Measurements from ENCODE around the gene ZNF90. TPM values are rescaled to one million over a fixed set of nuclear protein-coding genes. Genes with fewer than 3 reads are reported as not detected.
"Not testable (repeated sequence)": the region's sequence is repeated elsewhere in the genome, so short reads cannot be mapped to it uniquely, and the experiment has no call there.

ZNF90 gene
- total and polyA plus RNA-seq, 2 donors (not counting 1 experiment from before 2014, with no cell fraction given) = 1.3 to 2.8 TPM

DNA sequence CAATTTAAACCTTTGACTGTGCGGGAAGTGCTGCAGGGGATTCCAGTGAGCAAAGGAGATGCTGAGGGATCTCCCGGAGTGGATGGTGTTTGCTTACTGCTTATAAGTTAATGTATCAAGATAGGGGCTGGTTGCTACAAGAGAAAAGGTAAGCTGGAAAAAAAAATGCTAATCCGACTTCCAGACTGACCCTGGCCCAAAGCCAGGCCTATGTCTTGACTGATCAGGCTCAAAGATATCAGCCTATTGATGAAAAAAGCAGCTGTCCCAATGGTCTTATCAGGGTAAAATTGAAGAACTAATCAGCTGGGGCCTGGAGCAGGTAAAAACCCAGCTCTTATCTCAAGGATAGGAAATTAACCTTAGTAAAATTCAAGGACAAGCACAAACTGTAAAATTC, 10.9 kb upstream of the ZNF90 start:
- Histone ChIP-seq H2AFZ (ENCODE audit: low read length) (no peak overlapping the region), H3K79me2 (ENCODE audit: control insufficient read depth, insufficient read depth, low read length) (no peaks in the 10 kb centered on the region), H4K20me1 (ENCODE audit: control insufficient read depth, extremely low read depth, insufficient read depth, low read length) (no peaks in the 10 kb centered on the region), H3K4me1 (ENCODE audit: control insufficient read depth, extremely low read depth, insufficient read depth, low read length) (no peaks in the 10 kb centered on the region), H3K4me2 (ENCODE audit: extremely low read depth, insufficient read depth, low read length) (no peak overlapping the region), H3K27me3 (ENCODE audit: control insufficient read depth, insufficient read depth, low read length) (no peaks in the 10 kb centered on the region), H3K27ac (ENCODE audit: insufficient read depth, low read length) (no peak overlapping the region), H3K4me3 (replicated peaks in 1 of 4; ENCODE audit: control extremely low read depth in 1 of 4, insufficient read depth in 1 of 4, low read depth in 3 of 4, low read length in 4 of 4) (no peak overlapping the region), H3K36me3 (ENCODE audit: control insufficient read depth, insufficient read depth, low read length) (no peaks in the 10 kb centered on the region), H3K9ac (ENCODE audit: insufficient read depth, low read length) (no peak overlapping the region), H3K9me3 (ENCODE audit: control insufficient read depth, insufficient read depth, low read depth, low read length) (no peaks in the 10 kb centered on the region)
- DNase-seq (ENCODE audit: low read depth in 2 of 2) = no peak
- no peak for TF ChIP-seq EZH2 (IDR thresholded peaks at IDR 0.05; ENCODE audit: low read length, missing control alignments)
- TF ChIP-seq CTCF (conservative IDR thresholded peaks at IDR 0.05 in 1 of 2, IDR thresholded peaks at IDR 0.05 in 1 of 2; ENCODE audit: low read depth in 1 of 2, low read length in 2 of 2) = no peak

GRCh38 chr19:20067943-20068342, 9.9 kb upstream of the ZNF90 start:
- Histone ChIP-seq H3K9me3 (ENCODE audit: control insufficient read depth, insufficient read depth, low read depth, low read length) (no peaks in the 10 kb centered on the region), H3K27ac (ENCODE audit: insufficient read depth, low read length) (no peak overlapping the region), H3K9ac (ENCODE audit: insufficient read depth, low read length) (no peak overlapping the region), H3K4me2 (ENCODE audit: extremely low read depth, insufficient read depth, low read length) (no peak overlapping the region), H3K36me3 (ENCODE audit: control insufficient read depth, insufficient read depth, low read length) (no peaks in the 10 kb centered on the region), H3K27me3 (ENCODE audit: control insufficient read depth, insufficient read depth, low read length) (no peaks in the 10 kb centered on the region), H4K20me1 (ENCODE audit: control insufficient read depth, extremely low read depth, insufficient read depth, low read length) (no peaks in the 10 kb centered on the region), H2AFZ (ENCODE audit: low read length) (no peak overlapping the region), H3K4me3 (replicated peaks in 1 of 4; ENCODE audit: control extremely low read depth in 1 of 4, insufficient read depth in 1 of 4, low read depth in 3 of 4, low read length in 4 of 4) (no peak overlapping the region), H3K4me1 (ENCODE audit: control insufficient read depth, extremely low read depth, insufficient read depth, low read length) (no peaks in the 10 kb centered on the region), H3K79me2 (ENCODE audit: control insufficient read depth, insufficient read depth, low read length) (no peaks in the 10 kb centered on the region)
- no peak for DNase-seq (ENCODE audit: low read depth in 2 of 2)
- TF ChIP-seq EZH2 (IDR thresholded peaks at IDR 0.05; ENCODE audit: low read length, missing control alignments) = no peak
- TF ChIP-seq CTCF (conservative IDR thresholded peaks at IDR 0.05 in 1 of 2, IDR thresholded peaks at IDR 0.05 in 1 of 2; ENCODE audit: low read depth in 1 of 2, low read length in 2 of 2) = no peak

GRCh38 chr19:20068559-20068958, 9.2 kb upstream of the ZNF90 start:
- H3K27ac ChIP-seq (ENCODE audit: insufficient read depth, low read length); H3K9ac ChIP-seq (ENCODE audit: insufficient read depth, low read length); DNase-seq (ENCODE audit: low read depth in 2 of 2); H3K36me3 ChIP-seq (ENCODE audit: control insufficient read depth, insufficient read depth, low read length); H2AFZ ChIP-seq (ENCODE audit: low read length); H3K27me3 ChIP-seq (ENCODE audit: control insufficient read depth, insufficient read depth, low read length); H4K20me1 ChIP-seq (ENCODE audit: control insufficient read depth, extremely low read depth, insufficient read depth, low read length); H3K4me1 ChIP-seq (ENCODE audit: control insufficient read depth, extremely low read depth, insufficient read depth, low read length); H3K4me2 ChIP-seq (ENCODE audit: extremely low read depth, insufficient read depth, low read length); H3K79me2 ChIP-seq (ENCODE audit: control insufficient read depth, insufficient read depth, low read length); H3K4me3 ChIP-seq (replicated peaks in 1 of 4; ENCODE audit: control extremely low read depth in 1 of 4, insufficient read depth in 1 of 4, low read depth in 3 of 4, low read length in 4 of 4); H3K9me3 ChIP-seq (ENCODE audit: control insufficient read depth, insufficient read depth, low read depth, low read length): not testable (repeated sequence)

Data from fibroblast of lung (primary cell).